DOHH2 (cell line): ENCODE results near the gene SF1.

Experiments used
- CTCF ChIP-seq: fragments of 200-600 bp; sonication (generic); IDR thresholded peaks from one replicate; pipeline ENCODE4 v1.5.1; 2014; ENCODE audit warnings: antibody characterized with exemption, mild to moderate bottlenecking, low read depth, low read length; ENCODE audit not compliant: poor library complexity, severe bottlenecking
- EZH2phosphoT487 ChIP-seq: fragments of 200-600 bp; sonication (generic); IDR thresholded peaks from 2 replicates; pipeline ENCODE4 v1.6.1; 2017; ENCODE audit warnings: borderline replicate concordance, mild to moderate bottlenecking, antibody characterized with exemption, low read length, moderate library complexity, mixed read lengths

GRCh38 chr11:64741375-64742086 lies 36.8 kb downstream of the SF1 start:
- no peak for TF ChIP-seq CTCF
- no peak for TF ChIP-seq EZH2phosphoT487
